ENCODE data around the gene KCNJ5.

The KCNJ5 gene

GRCh38 chr11:128876133-128876650, 15.0 kb upstream of the KCNJ5 start:
- DNase-seq = no peak
- Histone ChIP-seq H3K9me3 (ENCODE audit: insufficient read depth, low read length, severe bottlenecking) (no peaks in the 10 kb centered on the region), H3K79me2 (ENCODE audit: insufficient read depth, low read length) (no peaks in the 10 kb centered on the region), H3K4me3 (ENCODE audit: low read depth in 1 of 2, low read length in 2 of 2) (no peak overlapping the region), H3K27ac (ENCODE audit: low read length) (no peak overlapping the region), H2AFZ (ENCODE audit: low read depth, low read length) (no peak overlapping the region), H3K27me3 (ENCODE audit: insufficient read depth, low read length, poor library complexity) (peaks cover 9% of the 10 kb centered on the region), H3K36me3 (ENCODE audit: insufficient read depth, low read length) (no peaks in the 10 kb centered on the region), H3K4me1 (ENCODE audit: insufficient read depth, low read length) (peaks cover 15% of the 10 kb centered on the region), H3K4me2 (ENCODE audit: insufficient read depth, low read length) (no peak overlapping the region), H3K9ac (ENCODE audit: low read depth, low read length) (no peak overlapping the region), H4K20me1 (ENCODE audit: insufficient read depth, low read length) (no peaks in the 10 kb centered on the region; the same call in 1 of the 2 replicates)
- TF ChIP-seq EZH2 (IDR thresholded peaks at IDR 0.05; ENCODE audit: borderline replicate concordance, low read depth, low read length, severe bottlenecking) = no peak
- no peak for TF ChIP-seq CTCF (IDR thresholded peaks at IDR 0.05; ENCODE audit: borderline replicate concordance, extremely low read depth, low read length, poor library complexity, severe bottlenecking)
- no peak for ATAC-seq (ENCODE audit: insufficient read depth, low read depth)

GRCh38 chr11:128877726-128878125, 13.4 kb upstream of the KCNJ5 start:
- Histone ChIP-seq H3K36me3 (ENCODE audit: insufficient read depth, low read length) (no peaks in the 10 kb centered on the region), H3K9me3 (ENCODE audit: insufficient read depth, low read length, severe bottlenecking) (no peaks in the 10 kb centered on the region), H2AFZ (ENCODE audit: low read depth, low read length) (no peak overlapping the region), H3K4me2 (ENCODE audit: insufficient read depth, low read length) (no peak overlapping the region), H3K9ac (ENCODE audit: low read depth, low read length) (no peak overlapping the region), H3K27me3 (ENCODE audit: insufficient read depth, low read length, poor library complexity) (peaks cover 10% of the 10 kb centered on the region), H3K27ac (ENCODE audit: low read length) (no peak overlapping the region), H3K4me1 (ENCODE audit: insufficient read depth, low read length) (peaks cover 7% of the 10 kb centered on the region), H3K4me3 (ENCODE audit: low read depth in 1 of 2, low read length in 2 of 2) (no peak overlapping the region), H4K20me1 (ENCODE audit: insufficient read depth, low read length) (no peaks in the 10 kb centered on the region; the same call in 1 of the 2 replicates), H3K79me2 (ENCODE audit: insufficient read depth, low read length) (no peaks in the 10 kb centered on the region)
- TF ChIP-seq EZH2 (IDR thresholded peaks at IDR 0.05; ENCODE audit: borderline replicate concordance, low read depth, low read length, severe bottlenecking) (no peak), CTCF (IDR thresholded peaks at IDR 0.05; ENCODE audit: borderline replicate concordance, extremely low read depth, low read length, poor library complexity, severe bottlenecking) (no peak)
- no peak for ATAC-seq (ENCODE audit: insufficient read depth, low read depth)
- DNase-seq = no peak

- H4K20me1 ChIP-seq (ENCODE audit: insufficient read depth, low read length) = no peaks in the 10 kb centered on the region; the same call in 1 of the 2 replicates
- H3K79me2 ChIP-seq (ENCODE audit: insufficient read depth, low read length) = no peaks in the 10 kb centered on the region
- peaks cover 9% of the 10 kb centered on the region for H3K27me3 ChIP-seq (ENCODE audit: insufficient read depth, low read length, poor library complexity)
- no peak overlapping the region for H3K4me3 ChIP-seq (ENCODE audit: low read depth in 1 of 2, low read length in 2 of 2)
- H3K9me3 ChIP-seq (ENCODE audit: insufficient read depth, low read length, severe bottlenecking) = no peaks in the 10 kb centered on the region
- no peak overlapping the region for H3K4me2 ChIP-seq (ENCODE audit: insufficient read depth, low read length)
- no peak for DNase-seq
- H3K27ac ChIP-seq (ENCODE audit: low read length) = no peak overlapping the region
- H3K36me3 ChIP-seq (ENCODE audit: insufficient read depth, low read length) = no peaks in the 10 kb centered on the region
- ATAC-seq (ENCODE audit: insufficient read depth, low read depth) = no peak
- H3K9ac ChIP-seq (ENCODE audit: low read depth, low read length) = no peak overlapping the region
- TF ChIP-seq CTCF (IDR thresholded peaks at IDR 0.05; ENCODE audit: borderline replicate concordance, extremely low read depth, low read length, poor library complexity, severe bottlenecking) (no peak), EZH2 (IDR thresholded peaks at IDR 0.05; ENCODE audit: borderline replicate concordance, low read depth, low read length, severe bottlenecking) (no peak)
- H2AFZ ChIP-seq (ENCODE audit: low read depth, low read length) = no peak overlapping the region
- peaks cover under 1% of the 10 kb centered on the region; the same call in 1 of the 2 replicates for H3K4me1 ChIP-seq (ENCODE audit: insufficient read depth, low read length)
These were observed 12.7 kb upstream of the KCNJ5 start for GRCh38 chr11:128878455-128878854.
